Umbilical cord (tissue), 2 donors: ENCODE data around the gene NDFIP2. TPM values are rescaled to one million over a fixed set of nuclear protein-coding genes. Genes with fewer than 3 reads are reported as not detected.
"Not testable (repeated sequence)": the region's sequence is repeated elsewhere in the genome, so short reads cannot be mapped to it uniquely, and the experiment has no call there.

Experiments used
- DNase-seq: peaks from one replicate; pipeline ENCODE4 v3.0.0-alpha.2; 2015; ENCODE audit warnings: low spot score
- total RNA-seq: library from RNA; depleted of rRNA; stranded (reverse); fragments of >200 nt; gene quantifications from one replicate; pipeline ENCODE4 v1.2.3, GENCODE V29; 2014; ENCODE audit warnings: low replicate concordance; ENCODE audit not compliant: insufficient read depth

Gene NDFIP2
- total RNA-seq, 1 donor from 2014 or later = 61.4 TPM

- no peak for DNase-seq
Measured at GRCh38 chr13:79531542-79532254, 50.7 kb downstream of the NDFIP2 start.

DNA sequence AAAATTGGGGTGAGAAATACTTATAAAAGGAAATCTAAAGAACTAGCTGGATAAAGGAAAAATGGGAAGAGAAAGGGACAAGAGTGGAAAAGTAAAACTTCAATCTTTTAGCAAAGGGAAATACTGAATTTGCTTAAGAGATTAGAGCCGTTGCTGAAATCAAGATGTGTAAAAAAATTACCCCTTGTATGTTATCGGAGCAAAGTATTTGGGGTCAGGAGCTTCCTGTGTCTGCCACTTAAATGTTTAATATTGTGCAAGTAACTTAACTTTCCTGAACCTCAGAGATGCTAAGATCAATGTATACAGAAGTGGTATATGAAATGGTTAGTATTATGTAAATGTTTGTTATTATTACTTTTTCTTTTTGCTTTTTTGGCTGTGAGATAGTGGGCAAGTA, 51.6 kb downstream of the NDFIP2 start:
- no peak for DNase-seq

GRCh38 chr13:79533781-79534400, 52.9 kb downstream of the NDFIP2 start:
- no peak for DNase-seq

DNA sequence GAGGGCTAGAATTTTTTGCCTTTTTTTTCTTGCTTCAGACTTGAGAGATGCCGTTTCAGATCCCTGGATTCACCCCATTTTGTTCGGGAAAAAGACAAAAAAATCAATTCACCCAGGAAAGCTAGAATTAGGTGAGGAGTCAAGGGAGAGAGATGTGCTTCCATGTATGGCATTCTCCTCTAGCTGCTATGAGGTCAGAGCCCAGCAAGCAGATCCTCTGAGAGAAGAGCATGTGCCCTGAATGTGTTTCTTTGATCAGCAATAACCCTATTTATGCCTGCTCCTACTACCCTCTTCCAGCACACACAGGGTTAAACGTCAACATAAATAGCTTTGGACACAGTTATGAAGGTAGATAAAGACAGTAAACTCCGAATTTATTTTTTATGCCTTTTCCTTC, 53.6 kb downstream of the NDFIP2 start:
- no peak for DNase-seq

GRCh38 chr13:79538757-79539156, 57.8 kb downstream of the NDFIP2 start:
- no peak for DNase-seq

DNA sequence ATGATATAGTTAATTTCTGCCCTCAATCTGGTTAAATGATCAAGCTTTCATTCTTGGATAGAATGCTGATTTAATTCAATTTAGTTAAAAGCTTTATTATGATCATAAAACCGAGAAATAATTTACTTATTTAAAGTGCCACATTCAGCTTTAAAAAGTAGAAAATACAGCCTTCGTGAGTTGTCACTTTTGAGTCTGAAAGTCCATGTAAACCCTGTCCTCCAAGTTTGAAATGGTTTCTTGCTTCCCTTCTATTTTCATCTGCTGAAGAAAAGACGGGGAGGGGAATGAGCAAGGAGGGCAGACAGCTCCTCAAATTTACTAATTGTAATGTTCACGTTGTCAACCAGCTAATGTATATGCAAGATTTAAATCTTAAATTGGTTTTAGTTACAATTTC, 59.5 kb downstream of the NDFIP2 start:
- no peak for DNase-seq

- peak; percentile 75 for DNase-seq
Measured at GRCh38 chr13:79541426-79542049, 60.6 kb downstream of the NDFIP2 start.

DNA sequence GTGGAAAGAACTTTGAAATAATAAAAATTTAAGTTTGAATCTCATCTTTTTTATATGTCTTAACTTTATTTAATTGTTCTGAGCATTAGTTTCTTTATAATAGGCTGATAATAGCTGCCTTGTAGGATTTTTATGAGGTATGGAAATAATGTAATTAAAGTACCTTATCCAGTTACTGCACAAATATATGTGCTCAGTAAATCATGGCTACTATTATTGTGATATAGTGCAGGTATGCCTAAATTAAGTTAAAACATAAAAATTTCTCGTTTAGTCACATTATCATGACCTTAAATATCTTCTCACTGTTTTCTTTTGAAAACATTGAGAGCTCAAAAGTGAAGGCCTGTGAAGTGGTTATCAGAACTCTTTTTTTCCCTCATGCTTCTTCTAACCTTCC, 62.9 kb downstream of the NDFIP2 start:
- DNase-seq = no peak

GRCh38 chr13:79547211-79548195, 66.5 kb downstream of the NDFIP2 start:
- no peak for DNase-seq

- DNase-seq = peak; percentile 45
Measured at GRCh38 chr13:79548902-79549301, 67.9 kb downstream of the NDFIP2 start.

- no peak for DNase-seq
Measured at GRCh38 chr13:79549355-79550106, 68.6 kb downstream of the NDFIP2 start.

DNA sequence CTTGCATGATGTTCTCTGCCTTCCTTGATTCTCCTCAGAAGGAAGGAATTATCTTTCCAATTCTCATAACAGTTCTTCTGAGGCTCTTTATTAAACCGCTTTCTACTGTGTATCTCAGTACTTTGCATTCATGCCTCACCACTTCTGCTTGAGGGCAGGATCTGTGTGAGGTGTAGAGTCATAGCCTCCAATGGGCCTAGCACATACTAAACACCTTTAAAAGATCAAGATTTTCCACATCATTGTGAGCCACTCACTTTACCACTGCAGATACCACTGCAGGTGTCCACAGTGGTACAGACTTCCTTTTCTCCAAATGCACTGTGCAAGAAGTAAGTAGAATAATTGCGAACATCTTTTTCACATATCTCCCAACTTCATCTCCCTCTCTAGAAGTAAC, 76.7 kb downstream of the NDFIP2 start:
- DNase-seq = no peak

GRCh38 chr13:79560954-79561353, 80.0 kb downstream of the NDFIP2 start:
- no peak for DNase-seq

GRCh38 chr13:79562557-79562956, 81.6 kb downstream of the NDFIP2 start:
- DNase-seq = no peak

DNA sequence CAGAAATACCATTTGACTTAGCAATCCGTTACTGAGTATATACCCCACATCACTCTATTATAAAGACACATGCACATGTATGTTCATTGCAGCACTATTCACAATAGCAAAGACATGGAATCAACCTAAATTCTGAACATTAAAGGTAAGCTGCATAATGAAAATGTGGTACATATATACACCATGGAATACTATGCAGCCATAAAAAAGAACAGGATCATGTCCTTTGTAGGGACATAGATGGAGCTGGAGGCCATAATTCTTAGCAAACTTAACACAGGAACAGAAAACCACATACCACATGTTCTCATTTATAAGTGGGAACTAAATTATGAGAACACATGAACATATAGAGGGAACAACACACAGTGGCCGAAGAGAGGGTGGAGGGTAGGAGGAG, 85.2 kb downstream of the NDFIP2 start:
- no peak for DNase-seq

GRCh38 chr13:79571147-79571546, 90.2 kb downstream of the NDFIP2 start:
- DNase-seq = no peak

- DNase-seq = not testable (repeated sequence)
Measured at GRCh38 chr13:79573892-79574291, 92.9 kb downstream of the NDFIP2 start.

DNA sequence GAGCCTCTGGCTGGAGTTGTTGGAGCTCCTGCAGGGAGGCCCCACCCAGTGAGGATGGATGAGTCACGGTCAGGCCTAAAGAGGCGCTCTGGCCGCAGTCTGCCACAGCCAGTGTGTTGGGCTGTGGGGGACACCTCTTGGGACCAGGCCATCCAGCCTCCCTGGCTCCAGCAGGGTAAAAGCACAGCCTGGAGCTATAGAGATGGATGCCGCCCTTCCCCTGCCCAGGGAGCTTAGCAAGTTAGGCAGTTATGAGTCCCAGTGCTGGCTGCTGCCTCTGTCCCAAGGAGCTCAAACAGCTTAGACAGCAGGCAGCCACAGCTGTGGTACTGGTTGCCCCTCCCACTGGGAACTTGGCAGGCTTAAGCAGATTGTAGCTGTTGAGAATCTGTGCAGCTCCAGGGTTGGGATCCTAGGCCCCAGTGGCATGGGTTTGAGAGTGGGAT, 100.9 kb downstream of the NDFIP2 start:
- DNase-seq = peak; percentile 52

DNA sequence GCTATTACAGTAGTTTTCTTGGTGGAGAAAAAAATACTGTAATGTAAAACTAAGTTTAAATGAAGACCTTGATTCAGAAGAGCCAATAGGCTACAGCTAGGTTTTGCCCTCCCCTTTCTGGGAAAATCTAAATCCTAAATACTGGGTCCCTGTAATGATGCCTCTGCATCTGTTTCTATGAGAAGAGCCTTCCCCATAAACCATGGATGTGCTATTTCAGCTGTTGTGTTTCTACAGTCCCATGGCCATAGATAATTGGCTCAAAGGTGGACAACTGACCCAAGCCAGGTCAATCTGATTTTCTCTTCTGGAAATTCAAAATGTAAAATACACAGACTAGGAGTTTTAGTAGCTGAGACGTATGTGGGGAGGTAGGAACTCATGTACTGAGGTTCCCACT, 101.9 kb downstream of the NDFIP2 start:
- DNase-seq = no peak

DNA sequence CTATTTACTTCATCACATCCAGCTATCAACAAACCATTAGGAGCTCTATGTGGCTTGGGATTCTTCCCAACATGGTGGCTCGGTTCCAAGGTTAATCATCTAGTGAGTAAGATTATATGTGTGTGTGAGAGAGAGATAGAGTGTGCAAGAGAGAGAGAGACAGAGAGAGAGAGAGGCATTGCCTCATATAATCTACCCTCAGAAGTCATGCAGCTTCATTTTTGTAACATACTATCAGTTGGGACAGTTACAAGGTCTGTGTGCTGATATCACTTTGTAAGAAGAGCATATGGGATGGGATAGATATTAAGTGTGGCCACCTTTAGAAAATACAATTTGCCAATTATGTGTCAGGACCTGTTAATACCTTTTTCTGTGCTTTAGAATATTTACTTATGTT, 104.1 kb downstream of the NDFIP2 start:
- no peak for DNase-seq
